Body of pancreas (tissue), 4 donors: Measurements from ENCODE around the gene STARD3.
A peak's percentile ranks its signal among the peaks of the same experiment; 100 is the strongest.

ENCODE experiments used
- POLR2A ChIP-seq, 3 donors: fragments of 450-650 bp; IDR thresholded peaks; one replicate each; pipeline ENCODE4 v1.6.1; 2016; ENCODE audit warnings: antibody characterized with exemption in 3 of 3, mild to moderate bottlenecking in 2 of 3
- TF ChIP-seq, protein P1 (sequence below), 7 experiments: fragments of 450-650 bp in 4 of 7; fragments of 200-600 bp in 3 of 7; sonication (generic) in 3 of 7; IDR thresholded peaks; one replicate each; pipeline ENCODE4 v1.5.1; 2016 to 2019; ENCODE audit warnings: antibody characterized with exemption in 7 of 7

DNA sequence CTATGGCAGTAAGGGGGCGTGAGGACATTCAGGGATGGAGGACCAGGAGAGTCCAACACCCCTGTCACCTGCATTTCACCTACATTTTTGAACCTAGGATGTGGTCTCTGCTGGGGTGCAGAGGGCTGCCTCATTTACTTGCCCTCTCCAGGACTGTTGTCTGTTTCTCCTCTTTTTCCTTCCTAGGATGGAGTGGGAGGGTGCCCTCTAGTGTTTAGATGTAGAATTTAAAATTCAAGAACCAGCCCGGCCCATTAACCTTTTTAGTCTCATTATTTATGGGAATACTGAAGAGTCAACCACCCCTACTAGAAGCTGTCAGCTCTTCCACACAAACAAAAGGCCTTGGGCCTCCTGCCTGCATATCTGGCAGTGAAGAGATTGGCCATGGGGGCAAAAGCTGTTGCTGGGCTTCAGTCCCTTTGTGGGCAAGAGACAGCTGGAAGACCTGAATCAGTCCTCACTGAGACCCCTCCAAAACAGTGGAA is 2.5 kb upstream of the STARD3 start:
- TF ChIP-seq, protein P1, sequence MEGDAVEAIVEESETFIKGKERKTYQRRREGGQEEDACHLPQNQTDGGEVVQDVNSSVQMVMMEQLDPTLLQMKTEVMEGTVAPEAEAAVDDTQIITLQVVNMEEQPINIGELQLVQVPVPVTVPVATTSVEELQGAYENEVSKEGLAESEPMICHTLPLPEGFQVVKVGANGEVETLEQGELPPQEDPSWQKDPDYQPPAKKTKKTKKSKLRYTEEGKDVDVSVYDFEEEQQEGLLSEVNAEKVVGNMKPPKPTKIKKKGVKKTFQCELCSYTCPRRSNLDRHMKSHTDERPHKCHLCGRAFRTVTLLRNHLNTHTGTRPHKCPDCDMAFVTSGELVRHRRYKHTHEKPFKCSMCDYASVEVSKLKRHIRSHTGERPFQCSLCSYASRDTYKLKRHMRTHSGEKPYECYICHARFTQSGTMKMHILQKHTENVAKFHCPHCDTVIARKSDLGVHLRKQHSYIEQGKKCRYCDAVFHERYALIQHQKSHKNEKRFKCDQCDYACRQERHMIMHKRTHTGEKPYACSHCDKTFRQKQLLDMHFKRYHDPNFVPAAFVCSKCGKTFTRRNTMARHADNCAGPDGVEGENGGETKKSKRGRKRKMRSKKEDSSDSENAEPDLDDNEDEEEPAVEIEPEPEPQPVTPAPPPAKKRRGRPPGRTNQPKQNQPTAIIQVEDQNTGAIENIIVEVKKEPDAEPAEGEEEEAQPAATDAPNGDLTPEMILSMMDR (IDR thresholded peaks at IDR 0.05) = peak; percentile 38 to 84 (median 72)
- no peak for TF ChIP-seq POLR2A (IDR thresholded peaks at IDR 0.05)
